HL-60 (cell line): Measurements from ENCODE around the gene FAHD1.

Experiments
- CTCF ChIP-seq: IDR thresholded peaks from one replicate; pipeline ENCODE4 v1.5.1; 2011; ENCODE audit warnings: low read length, control low read depth, inconsistent platforms; ENCODE audit not compliant: insufficient read depth
- POLR2AphosphoS5 ChIP-seq: IDR thresholded peaks from 2 replicates; pipeline ENCODE4 v1.6.1; 2012; ENCODE audit warnings: low read depth
- REST ChIP-seq: IDR thresholded peaks from 2 replicates; pipeline ENCODE4 v1.6.1; 2012; ENCODE audit warnings: low read depth; ENCODE audit not compliant: insufficient replicate concordance

GRCh38 chr16:1839554-1839953, 12.5 kb downstream of the FAHD1 start:
- TF ChIP-seq POLR2AphosphoS5 = no peak
- TF ChIP-seq CTCF = no peak
- no peak for TF ChIP-seq REST
